Upper lobe of left lung (tissue), 6 donors: Measurements from ENCODE around the gene LGR4. TPM values are rescaled to one million over a fixed set of nuclear protein-coding genes. Genes with fewer than 3 reads are reported as not detected.

Experiments
- ATAC-seq, 2 donors: fragments of 200-7000 bp; cut with Tn5 transposase; one replicate each; pipeline ENCODE4 v1.9.1; 2022; ENCODE audit warnings: mild to moderate bottlenecking in 2 of 2, moderate library complexity in 2 of 2; ENCODE audit not compliant: low FRiP score in 2 of 2
- DNase-seq, 2 donors: peaks; one replicate each; pipeline ENCODE4 v3.0.0-alpha.2; 2019 to 2020
- H3K27ac ChIP-seq, 4 donors: fragments of 200-600 bp; sonication (generic); one replicate each; pipeline ENCODE4 v1.5.1; 2016 to 2019
- H3K27me3 ChIP-seq, 4 donors: fragments of 200-600 bp; sonication (generic); one replicate each; pipeline ENCODE4 v1.5.1; 2017 to 2019
- H3K36me3 ChIP-seq, 4 donors: fragments of 200-600 bp; sonication (generic); one replicate each; pipeline ENCODE4 v1.5.1; 2016 to 2019
- H3K4me1 ChIP-seq, 4 donors: fragments of 200-600 bp; sonication (generic); one replicate each; pipeline ENCODE4 v1.5.1; 2018 to 2019
- H3K4me3 ChIP-seq, 4 donors: fragments of 200-600 bp; sonication (generic); one replicate each; pipeline ENCODE4 v1.5.1; 2017 to 2019; ENCODE audit warnings: mild to moderate bottlenecking in 2 of 4, moderate library complexity in 1 of 4
- H3K9me3 ChIP-seq, 4 donors: fragments of 200-600 bp; sonication (generic); one replicate each; pipeline ENCODE4 v1.5.1; 2018 to 2019
- CTCF ChIP-seq, 6 experiments: fragments of 450-650 bp in 4 of 6; fragments of 200-600 bp in 2 of 6; sonication (generic) in 2 of 6; IDR thresholded peaks; one replicate each; pipeline ENCODE4 v1.5.1; 2016 to 2019; ENCODE audit warnings: antibody characterized with exemption in 6 of 6
- EP300 ChIP-seq, 4 donors: sonication (generic); formaldehyde crosslinking; IDR thresholded peaks; one replicate each; pipeline ENCODE4 v1.5.1; 2017; ENCODE audit warnings: antibody characterized with exemption in 4 of 4, control low read depth in 2 of 4
- POLR2A ChIP-seq, 4 donors: fragments of 450-650 bp; IDR thresholded peaks; one replicate each; pipeline ENCODE4 v1.5.1; 2016 to 2017; ENCODE audit warnings: antibody characterized with exemption in 4 of 4, mild to moderate bottlenecking in 2 of 4
- POLR2AphosphoS5 ChIP-seq, 2 donors: sonication (generic); formaldehyde crosslinking; IDR thresholded peaks; one replicate each; pipeline ENCODE4 v1.5.1; 2017; ENCODE audit warnings: antibody characterized with exemption in 2 of 2
- WGBS, 2 donors: methylation state at CpG; one replicate each; pipeline ENCODE4 v1.1.5; 2017 to 2018; 5-methylcytosine and 5-hydroxymethylcytosine counted together
- total RNA-seq, 6 donors: library from RNA; depleted of rRNA in 4 of 6; stranded (reverse); fragments of >200 nt in 4 of 6; gene quantifications; one replicate each; pipeline versions ENCODE4 v1.1.0 to v1.2.1, GENCODE V29; 2016 to 2021
- donor health status: DM: no; HTN: no; CAD: no; lungs with moderate emphysema.
- donor health status: DM: no; HTN: yes; CAD: no; lungs with severe emphysema.

Gene LGR4
- total RNA-seq, 6 donors from 2014 or later, result 3.1 to 20.2 (median 6.0) TPM

GRCh38 chr11:27362749-27363575 lies 109.6 kb downstream of the LGR4 start, which contains the start of gene CCDC34:
TSS of gene CCDC34 (minus strand) at chr11:27363215. CDS start at chr11:27363194, 21 bp downstream.
- peak in 1 of 4 donors; percentile 43 for TF ChIP-seq POLR2A (IDR thresholded peaks at IDR 0.05)
- TF ChIP-seq POLR2AphosphoS5 (IDR thresholded peaks at IDR 0.05), result peak in 1 of 2 donors; percentile 56
- TF ChIP-seq CTCF (IDR thresholded peaks at IDR 0.05), result no peak
- WGBS, 2 donors, result 2% methylated on average over 37 to 40 of the region's 57 CpGs
- H3K4me1 ChIP-seq, result peaks cover 6 to 18% (median 10%) of the 10 kb centered on the region in 4 donors
- H3K36me3 ChIP-seq, result peaks cover 0 to 3% (median 0%) of the 10 kb centered on the region in 4 donors
- no peaks in the 10 kb centered on the region for H3K27me3 ChIP-seq
- H3K9me3 ChIP-seq, result no peaks in the 10 kb centered on the region
- peak within 1 kb of the TSS in 2 of 4 donors; percentile 2 to 33 for H3K27ac ChIP-seq
- ATAC-seq (peak; percentile 97 to 99), DNase-seq (peak; percentile 91 to 96)
- H3K4me3 ChIP-seq, result peak within 1 kb of the TSS; percentile 67 to 95 (median 80)

DNA sequence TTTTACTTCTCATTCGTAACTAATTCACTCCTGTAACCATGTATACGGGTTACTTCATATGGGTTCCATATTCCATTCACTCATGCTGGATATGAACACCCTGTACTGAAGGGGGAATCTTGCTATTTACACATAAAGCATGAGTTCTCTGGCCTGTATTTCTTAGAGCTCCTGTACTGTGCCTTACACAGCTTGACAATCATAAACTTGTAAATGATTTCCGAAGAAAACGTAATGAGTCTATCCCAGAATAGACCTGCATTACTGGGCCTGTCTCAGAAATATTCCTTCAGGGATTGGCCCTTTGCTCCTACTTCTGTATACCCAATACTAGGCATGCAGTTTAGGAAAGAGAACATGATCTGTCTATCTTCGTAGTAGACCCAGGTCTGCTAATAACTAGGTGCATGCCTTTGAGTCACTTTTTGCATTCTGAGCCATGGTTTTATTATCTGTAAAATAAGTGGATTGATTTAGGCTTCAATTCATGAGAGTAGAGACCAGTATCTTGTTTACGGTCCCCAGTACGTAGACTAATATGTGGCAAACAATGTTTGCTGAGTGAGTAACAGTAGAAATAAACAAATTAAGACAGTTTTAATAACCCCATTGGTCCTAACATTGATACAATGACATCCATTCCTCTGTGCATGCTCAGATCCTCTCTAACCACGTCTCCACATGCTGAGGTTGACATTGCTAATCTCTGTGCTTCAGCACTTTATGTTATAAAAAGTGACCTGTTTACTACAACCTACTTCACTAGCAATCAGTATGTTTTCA lies 110.8 kb downstream of the LGR4 start:
- no peak for DNase-seq
- Histone ChIP-seq H3K4me1 (peaks cover 6 to 18% (median 10%) of the 10 kb centered on the region in 4 donors), H3K27me3 (no peaks in the 10 kb centered on the region), H3K36me3 (no peaks in the 10 kb centered on the region), H3K4me3 (peak overlapping the region in 1 of 4 donors; percentile 95), H3K27ac (no peak overlapping the region), H3K9me3 (no peaks in the 10 kb centered on the region)
- no peak for ATAC-seq
- 81 to 86% methylated on average over 8 of the region's 8 CpGs for WGBS, 2 donors
- no peak for TF ChIP-seq POLR2AphosphoS5 (IDR thresholded peaks at IDR 0.05)
- no peak for TF ChIP-seq POLR2A (IDR thresholded peaks at IDR 0.05)

DNA sequence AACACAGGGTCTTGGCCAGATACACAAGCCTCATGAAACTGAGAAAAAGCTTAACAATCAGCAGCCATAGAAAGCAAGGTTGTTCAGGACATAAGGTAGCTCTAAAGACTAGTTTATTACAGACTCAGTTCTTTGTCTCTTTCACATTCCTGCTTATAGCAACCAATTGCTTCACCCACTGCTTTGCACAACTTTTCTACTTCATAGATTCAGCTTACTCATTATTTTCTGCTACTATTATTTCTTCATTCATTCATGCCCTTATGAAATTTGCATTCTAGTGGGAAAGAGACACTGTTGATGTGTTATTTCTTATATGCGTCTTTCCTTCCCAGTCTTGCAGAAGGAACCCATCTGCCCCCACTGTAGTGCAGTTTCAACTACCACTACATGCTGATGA lies 114.3 kb downstream of the LGR4 start:
- Histone ChIP-seq H3K9me3 (no peaks in the 10 kb centered on the region), H3K4me3 (no peak overlapping the region), H3K27ac (no peak overlapping the region), H3K27me3 (no peaks in the 10 kb centered on the region), H3K4me1 (peaks cover under 1 to 13% (median 4%) of the 10 kb centered on the region in 4 donors), H3K36me3 (no peaks in the 10 kb centered on the region)
- TF ChIP-seq EP300 (IDR thresholded peaks at IDR 0.05) (no peak), CTCF (IDR thresholded peaks at IDR 0.05) (no peak), POLR2A (IDR thresholded peaks at IDR 0.05) (no peak), POLR2AphosphoS5 (IDR thresholded peaks at IDR 0.05) (no peak)
- WGBS, 2 donors, result 78 to 82% methylated on average over 1 of the region's 1 CpG
- ATAC-seq (no peak), DNase-seq (no peak)

GRCh38 chr11:27357250-27357649 lies 115.3 kb downstream of the LGR4 start:
- ATAC-seq (no peak), DNase-seq (no peak)
- 88 to 90% methylated on average over 4 of the region's 4 CpGs for WGBS, 2 donors
- no peak overlapping the region for H3K27ac ChIP-seq
- no peaks in the 10 kb centered on the region for H3K9me3 ChIP-seq
- no peaks in the 10 kb centered on the region for H3K27me3 ChIP-seq
- no peak for TF ChIP-seq POLR2AphosphoS5 (IDR thresholded peaks at IDR 0.05)
- no peak for TF ChIP-seq POLR2A (IDR thresholded peaks at IDR 0.05)
- TF ChIP-seq EP300 (IDR thresholded peaks at IDR 0.05), result no peak
- TF ChIP-seq CTCF (IDR thresholded peaks at IDR 0.05), result no peak
- peaks cover 0 to 3% (median 1%) of the 10 kb centered on the region in 4 donors for H3K4me1 ChIP-seq
- no peaks in the 10 kb centered on the region for H3K36me3 ChIP-seq
- H3K4me3 ChIP-seq, result no peak overlapping the region

DNA sequence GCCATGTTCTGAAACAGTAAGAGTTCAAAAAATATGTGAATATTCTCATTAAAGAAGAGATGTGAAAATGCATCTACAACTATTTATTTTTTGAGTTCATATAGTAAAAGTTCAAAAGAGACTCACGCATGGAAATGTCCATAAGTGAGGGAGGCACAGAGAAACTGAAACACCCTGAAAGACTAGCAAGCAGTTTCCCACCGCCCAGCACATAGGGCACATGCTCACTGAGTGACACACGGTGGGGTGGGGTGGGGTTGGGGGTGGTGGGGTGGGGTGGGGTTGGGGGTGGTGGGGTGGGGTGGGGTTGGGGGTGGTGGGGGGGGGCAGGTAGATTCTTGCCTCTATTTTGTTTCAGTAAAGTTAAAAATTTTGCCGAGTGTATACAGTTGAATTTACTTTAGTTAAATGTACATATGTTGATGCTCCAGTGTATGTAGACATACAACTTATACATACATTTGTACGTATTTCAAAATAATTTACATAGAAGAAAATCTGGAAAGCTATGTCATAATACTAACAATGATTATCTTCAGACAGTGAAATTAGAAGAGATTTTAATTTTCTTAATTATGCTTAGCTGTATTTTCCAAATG lies 115.9 kb downstream of the LGR4 start:
- no peak for DNase-seq
- H3K9me3 ChIP-seq, result no peaks in the 10 kb centered on the region
- no peak overlapping the region for H3K27ac ChIP-seq
- 81 to 88% methylated on average over 5 of the region's 5 CpGs for WGBS, 2 donors
- H3K4me3 ChIP-seq, result no peak overlapping the region
- H3K4me1 ChIP-seq, result no peaks in the 10 kb centered on the region
- no peak for ATAC-seq
- TF ChIP-seq POLR2AphosphoS5 (IDR thresholded peaks at IDR 0.05), result no peak
- no peak for TF ChIP-seq CTCF (IDR thresholded peaks at IDR 0.05)
- TF ChIP-seq EP300 (IDR thresholded peaks at IDR 0.05), result no peak
- no peak for TF ChIP-seq POLR2A (IDR thresholded peaks at IDR 0.05)
- no peaks in the 10 kb centered on the region for H3K36me3 ChIP-seq
- H3K27me3 ChIP-seq, result no peaks in the 10 kb centered on the region
